GM19463 (cell line): ENCODE results near the gene AP1G1.
"Not testable (repeated sequence)": the region's sequence is repeated elsewhere in the genome, so short reads cannot be mapped to it uniquely, and the experiment has no call there.

ENCODE experiments used
- ATAC-seq: cut with Tn5 transposase; IDR thresholded peaks from one replicate; pipeline ENCODE4 v1.9.1; 2021; ENCODE audit warnings: mild to moderate bottlenecking, moderate library complexity; ENCODE audit not compliant: unreplicated experiment

Gene AP1G1

DNA sequence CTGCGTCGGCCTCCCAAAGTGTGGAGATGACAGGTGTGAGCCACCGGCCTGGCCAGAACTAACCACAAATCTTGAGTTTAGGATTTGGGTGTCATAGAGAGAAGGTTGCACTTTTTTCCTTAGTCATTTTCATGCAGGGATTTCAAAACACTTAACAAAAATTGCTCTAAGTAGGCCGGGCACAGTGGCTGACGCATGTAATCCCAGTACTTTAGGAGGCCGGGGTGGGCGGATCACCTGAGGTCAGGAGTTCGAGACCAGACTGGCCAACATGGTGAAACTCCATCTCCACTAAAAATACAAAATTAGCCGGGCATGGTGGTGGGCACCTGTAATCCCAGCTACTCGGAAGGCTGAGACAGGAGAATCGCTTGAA lies 1.5 kb upstream of the AP1G1 start:
- ATAC-seq: not testable (repeated sequence)

DNA sequence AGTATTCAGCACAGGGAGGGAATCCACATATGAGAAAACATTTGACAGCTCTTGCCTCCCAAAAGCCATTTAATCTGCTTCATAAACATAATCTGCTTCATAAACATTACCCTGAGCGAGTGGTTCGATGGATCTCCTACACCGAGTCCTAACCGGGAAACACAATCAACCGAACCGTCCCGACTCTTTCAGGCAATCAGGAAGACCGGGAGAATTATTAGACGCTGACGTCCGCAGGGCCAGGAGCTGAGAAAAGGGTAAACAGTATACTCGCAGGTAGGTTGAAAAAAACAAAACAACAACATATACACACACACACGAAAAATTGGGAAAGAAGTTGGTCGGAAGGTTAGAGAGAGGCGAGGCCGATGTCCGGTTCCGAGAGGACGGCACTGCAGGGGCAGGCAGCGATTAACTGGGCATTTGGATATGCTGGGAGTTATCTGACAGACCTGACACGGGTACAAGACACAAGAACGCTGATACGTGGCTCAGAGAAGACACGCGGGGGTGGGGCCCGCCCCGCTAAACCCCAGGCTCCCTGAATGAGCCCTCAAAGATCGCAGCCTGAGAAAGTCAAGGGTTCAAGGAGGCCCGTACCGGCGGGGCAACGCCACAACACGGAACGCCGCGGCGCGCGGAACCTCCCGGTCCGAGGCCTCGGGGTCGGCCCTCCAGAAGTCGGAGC lies 585 bp downstream of the AP1G1 start:
- ATAC-seq: peak; percentile 35

DNA sequence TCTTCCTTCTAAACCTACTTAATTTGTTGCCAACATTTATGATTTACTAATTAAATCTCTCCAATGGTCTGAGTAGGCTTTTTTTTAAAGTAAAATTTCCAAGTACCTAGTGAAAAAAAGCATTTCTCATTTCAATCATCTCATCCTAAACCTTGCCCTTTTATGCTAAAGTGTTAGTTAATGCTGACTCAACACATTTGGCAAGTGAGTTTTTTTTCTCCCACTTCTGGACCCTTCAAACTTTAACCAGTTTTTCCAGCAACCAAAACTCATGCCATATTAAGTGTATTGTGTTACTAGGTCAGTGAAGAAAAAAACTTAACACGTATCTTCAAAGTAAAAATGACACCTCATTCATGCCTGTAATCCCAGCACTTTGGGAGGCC lies 5.3 kb downstream of the AP1G1 start:
- no peak for ATAC-seq

DNA sequence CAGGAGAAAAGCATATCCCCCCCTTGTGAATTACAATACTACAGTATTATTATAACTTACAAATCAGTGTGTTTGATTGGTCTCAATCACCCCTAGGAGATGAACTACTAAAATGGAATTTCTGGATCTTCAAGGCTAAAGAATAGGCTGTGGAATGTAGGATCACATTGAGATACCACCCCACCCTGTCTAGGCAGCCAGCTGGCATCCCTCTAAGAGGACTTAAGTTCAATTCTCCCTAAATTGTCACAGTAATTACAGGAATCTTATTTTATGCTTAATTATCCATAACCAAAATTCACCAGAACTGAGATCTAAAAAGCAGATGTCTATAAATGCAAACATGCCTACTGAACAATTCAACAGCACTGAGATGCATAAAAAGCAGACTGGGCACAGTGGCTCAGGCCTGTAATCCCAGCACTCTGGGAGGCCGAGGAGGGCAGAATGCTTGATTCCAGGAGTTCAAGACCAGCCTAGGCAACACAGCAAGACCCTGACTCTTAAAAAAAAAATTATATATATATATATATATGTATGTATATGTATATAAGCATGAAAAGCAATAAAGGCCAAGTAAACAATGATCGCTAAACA lies 12.0 kb downstream of the AP1G1 start:
- ATAC-seq: no peak

DNA sequence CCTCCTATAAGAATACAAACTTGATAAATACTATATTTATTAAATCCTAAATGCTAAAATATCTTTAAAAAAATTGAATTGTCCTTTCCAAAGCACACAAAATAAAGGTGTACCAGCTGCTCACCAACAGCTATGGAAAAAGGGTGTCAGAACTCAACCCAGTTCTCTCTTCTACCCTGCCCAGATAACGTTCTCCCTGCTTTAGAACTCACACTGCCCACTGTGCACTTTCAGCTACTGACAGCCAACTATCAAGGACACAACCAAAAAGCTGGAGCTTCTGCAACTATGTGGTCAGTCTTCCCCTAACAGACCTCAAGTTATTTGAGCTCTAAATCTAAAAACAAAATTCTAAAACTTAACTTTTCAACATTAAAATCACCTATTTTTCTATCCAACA lies 13.7 kb downstream of the AP1G1 start:
- no peak for ATAC-seq

DNA sequence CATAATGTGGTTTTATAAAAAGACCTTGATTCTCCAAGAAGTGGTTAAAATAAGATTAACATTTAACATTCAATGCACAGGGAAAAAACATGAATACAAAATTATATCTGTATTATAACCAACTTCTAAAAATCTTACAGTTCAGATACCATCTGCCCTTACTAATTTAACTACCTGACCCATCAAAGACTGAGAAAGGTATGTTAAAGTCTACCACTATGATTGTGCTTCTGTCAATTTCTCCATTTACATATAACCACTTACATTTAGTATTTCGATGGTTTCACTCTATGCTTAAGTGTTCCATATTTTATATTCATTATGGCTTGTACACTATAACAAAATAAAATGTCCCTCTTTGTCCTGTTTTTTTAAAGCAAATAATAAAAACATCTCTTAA lies 14.6 kb downstream of the AP1G1 start:
- ATAC-seq: no peak

DNA sequence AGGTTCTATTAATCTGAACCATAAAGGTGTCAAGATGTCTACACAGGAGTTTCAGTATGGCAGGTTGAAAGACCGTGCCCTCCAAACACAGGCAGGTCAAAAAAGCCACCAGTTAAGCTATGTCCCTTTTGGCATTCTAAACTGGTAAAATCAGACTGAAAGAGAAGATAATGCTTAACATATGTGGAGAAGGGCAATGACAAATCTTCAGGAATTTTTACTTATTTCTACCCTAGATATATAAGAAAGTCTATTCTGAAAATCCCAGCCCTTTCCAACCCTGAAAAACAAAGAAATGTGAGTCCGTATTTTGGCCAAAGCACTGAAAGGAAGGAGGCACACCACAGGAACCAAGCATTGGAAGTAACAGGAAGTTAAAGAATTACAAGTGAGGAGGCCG lies 16.5 kb downstream of the AP1G1 start:
- no peak for ATAC-seq

DNA sequence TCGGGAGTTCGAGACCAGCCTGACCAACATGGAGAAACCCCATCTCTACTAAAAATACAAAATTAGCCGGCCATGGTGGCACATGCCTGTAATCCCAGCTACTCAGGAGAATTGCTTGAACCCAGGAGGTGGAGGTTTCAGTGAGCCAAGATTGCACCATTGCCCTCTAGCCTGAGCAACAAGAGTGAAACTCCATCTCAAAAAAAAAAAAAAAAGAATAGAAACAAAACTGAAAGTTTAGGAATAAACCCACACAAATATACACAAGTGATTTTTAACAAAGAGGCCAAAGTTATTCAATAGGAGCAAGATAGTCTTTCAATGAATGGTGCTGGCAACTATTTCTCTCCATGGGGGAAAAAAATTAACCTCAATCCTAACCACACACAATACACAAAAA lies 18.3 kb downstream of the AP1G1 start:
- not testable (repeated sequence) for ATAC-seq

DNA sequence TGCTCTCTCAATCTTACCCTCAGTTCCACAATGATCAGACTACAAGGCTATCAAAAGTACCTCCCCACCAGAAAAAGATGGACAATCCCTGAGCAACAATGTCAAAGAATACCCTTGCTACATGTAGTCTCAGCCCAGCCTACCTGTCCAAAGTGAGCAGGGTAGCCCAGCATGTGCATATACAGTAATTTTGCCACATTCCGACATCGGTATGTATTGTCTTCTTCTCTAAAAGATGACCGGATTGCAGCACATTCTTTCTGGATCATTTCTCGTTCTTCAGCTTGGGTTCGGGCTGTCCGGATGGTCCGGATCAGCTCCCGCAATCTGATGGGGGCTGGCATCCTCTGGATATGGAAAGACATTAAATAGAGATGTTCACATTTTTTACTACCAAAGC lies 19.5 kb downstream of the AP1G1 start:
- no peak for ATAC-seq

DNA sequence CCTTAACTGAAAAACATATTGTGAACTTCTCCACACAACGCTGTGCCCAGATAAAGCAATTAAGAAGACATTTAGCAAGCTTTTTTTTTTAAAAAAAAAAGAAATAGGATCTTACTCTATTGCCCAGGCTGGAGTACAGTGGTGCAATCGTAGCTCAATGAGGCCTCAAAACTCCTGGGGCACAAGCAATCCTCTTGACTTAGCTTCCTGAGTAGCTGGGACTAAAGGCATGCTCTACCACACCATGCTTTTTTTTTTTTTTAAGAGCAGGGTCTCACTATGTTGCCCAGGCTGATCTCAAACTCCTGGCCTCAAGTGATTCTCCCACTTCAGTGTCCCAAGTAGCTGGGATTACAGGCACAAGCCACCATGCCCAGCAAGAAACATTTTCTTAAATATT lies 20.1 kb downstream of the AP1G1 start:
- no peak for ATAC-seq

DNA sequence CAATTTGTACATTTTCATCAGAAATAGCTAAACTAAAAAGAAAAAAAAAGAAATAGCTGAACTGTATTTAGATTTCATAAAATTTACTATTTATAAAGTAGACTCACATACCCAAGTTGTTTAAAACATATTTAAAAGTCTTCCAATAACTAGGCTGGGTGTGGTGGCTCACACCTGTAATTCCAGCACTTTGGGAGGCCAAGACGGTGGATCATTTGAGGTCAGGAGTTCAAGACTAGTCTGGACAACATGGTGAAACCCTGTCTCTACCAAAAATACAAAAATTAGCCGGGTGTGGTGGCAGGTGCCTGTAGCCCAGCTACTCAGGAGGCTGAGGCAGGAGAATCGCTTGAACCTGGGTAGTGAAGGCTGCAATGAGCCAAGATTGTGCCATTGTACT lies 23.5 kb downstream of the AP1G1 start:
- not testable (repeated sequence) for ATAC-seq

DNA sequence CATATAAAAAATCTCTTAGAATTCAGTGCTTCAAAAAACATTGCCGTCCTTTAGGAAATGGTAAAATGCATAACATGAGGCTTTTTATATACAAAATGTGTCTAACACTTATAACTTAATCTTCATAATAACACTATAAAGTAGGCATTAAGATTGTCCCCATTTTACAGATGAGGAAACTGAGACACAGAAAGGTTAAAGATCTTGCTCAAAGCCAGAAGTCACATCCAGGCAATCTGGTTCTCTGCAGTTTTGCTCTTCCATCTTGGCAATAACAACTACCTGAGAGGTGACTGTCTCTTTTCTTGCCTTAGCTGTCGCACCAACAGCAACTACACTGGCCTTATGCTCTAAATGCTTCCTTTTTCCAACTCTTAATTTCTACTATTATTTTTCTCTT lies 24.5 kb downstream of the AP1G1 start:
- no peak for ATAC-seq

DNA sequence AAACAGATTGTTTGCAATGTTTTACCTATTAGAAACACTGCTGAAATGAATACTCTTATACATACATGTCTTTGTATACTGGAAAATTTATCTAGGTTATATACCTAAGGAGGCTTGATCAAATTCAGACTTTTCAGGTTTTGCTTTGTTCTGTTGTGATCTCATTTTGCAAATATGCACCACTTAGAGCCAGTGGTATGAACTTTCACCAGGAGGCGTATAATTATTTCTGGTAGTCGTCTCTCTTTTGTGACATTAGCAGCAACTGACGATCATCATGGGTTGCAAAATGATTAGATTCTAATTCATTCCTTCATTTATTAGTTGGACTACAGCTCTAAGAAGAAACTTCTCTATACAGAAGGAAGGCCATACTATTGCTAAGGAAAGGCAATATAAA lies 26.9 kb downstream of the AP1G1 start:
- ATAC-seq: no peak

DNA sequence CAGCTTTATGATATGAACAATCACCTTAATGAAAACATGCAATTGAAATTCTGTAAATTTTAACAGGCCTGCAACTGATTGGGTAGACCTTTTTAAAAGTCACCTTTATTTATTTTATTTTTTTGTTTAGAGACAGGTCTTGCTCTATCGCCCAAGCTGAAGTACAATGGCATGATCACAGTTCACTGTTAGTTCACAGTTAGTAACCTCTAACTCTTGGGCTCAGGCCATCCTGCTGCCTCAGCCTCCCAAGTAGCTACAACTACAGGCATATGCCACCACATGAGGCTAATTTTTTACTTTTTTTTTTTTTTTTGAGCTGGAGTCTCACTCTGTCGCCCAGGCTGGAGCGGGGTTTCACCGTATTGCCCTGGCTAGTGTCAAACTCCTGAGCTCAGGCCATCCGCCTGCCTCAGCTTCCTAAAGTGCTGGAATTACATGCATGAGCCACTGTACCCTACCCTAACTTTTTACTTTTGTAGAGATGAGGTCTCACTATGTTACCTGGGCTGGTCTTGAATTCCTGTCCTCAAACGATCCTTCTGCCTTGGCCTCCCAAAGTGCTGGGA lies 28.0 kb downstream of the AP1G1 start:
- ATAC-seq: no peak

DNA sequence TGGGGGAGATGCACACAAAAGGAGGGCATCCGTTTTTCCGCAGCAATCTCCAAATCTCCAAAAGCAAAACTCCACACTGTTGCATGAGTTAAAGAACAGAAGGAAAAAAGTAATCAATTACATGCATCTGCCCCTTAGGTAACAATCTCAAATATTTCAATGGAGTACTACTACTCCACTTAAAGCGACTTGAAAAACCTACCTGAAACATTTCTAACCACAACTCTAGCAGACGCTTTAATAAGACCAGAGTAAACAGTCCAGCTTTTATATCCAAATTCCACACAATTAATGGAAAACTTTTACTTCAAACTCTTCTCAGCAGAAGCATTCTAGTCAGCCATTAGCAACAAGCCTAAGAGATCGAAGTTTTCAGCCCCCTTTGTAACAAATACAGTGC lies 29.9 kb downstream of the AP1G1 start:
- ATAC-seq: no peak

DNA sequence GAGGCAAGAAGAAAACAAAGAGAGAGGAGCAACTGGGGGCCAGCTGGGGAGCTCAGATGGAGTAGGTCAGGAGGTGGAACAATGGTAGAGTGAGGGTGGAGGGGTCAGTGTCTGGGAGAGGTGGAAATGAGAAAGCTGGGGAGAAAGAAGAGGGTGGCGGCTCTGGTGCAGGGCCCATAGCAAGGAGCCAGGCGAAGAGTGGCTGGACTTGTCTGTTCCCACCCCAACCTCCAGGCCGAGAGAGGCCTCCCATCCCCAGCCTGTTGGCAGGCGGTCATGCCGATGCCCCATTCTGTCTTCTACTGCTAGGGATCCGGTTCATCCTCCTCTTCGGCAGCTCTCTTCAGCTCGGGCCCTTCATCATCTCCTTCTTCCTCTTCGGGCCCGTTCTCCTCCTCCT lies 31.3 kb downstream of the AP1G1 start:
- no peak for ATAC-seq

DNA sequence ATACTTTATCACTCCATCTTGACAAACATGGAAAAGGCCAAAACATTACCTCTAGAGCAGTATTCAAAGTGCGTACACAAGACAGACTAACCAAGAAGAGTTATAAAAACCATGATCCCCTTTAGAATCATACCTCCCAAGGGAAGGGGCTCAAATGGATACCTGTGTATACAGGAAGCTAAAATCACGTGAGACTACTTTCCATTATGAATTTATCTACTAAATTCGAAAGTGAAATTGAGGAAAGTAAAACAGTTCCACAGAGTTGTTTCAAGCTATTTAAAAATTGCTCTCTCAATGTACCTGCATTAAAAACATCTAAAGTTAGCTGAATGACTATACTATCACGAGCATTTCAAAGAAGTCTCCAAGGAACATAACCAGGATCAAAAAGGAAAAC lies 32.7 kb downstream of the AP1G1 start:
- ATAC-seq: no peak

DNA sequence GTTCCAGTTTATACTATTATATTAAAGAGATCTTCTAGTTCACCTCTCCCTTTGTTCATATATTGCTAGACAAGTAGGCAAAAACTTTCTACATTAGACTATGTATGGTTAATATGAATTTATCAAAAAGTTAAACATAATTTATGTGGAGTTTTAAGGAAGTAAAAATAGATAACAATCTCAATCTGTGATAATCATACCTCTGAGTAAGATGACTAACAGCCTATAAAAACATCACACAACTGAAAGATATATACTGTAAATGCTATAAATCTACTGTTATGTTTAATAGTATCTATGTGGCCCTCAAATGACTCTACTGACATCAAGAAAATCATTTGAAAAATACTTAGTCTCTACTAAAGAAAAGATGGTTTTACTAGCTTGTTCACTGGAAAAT lies 37.1 kb downstream of the AP1G1 start:
- no peak for ATAC-seq

DNA sequence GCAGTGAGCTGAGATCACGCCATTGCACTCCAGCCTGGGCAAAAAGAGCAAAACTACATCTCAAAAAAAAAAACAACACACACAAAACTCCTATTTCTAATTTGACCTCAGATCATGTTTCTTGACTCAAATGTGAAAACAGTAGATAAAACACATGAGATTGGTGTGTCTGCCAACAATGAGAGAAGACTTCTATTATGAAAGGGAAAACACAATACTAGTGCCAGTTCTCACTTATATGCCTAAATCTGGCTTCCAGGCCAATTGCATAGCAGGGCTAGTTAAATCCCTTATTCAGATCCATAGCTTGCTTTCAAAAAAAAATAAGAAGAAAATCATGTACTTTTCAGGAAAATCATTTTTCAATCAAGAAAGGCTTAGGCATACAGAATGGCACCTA lies 39.4 kb downstream of the AP1G1 start:
- ATAC-seq: no peak

DNA sequence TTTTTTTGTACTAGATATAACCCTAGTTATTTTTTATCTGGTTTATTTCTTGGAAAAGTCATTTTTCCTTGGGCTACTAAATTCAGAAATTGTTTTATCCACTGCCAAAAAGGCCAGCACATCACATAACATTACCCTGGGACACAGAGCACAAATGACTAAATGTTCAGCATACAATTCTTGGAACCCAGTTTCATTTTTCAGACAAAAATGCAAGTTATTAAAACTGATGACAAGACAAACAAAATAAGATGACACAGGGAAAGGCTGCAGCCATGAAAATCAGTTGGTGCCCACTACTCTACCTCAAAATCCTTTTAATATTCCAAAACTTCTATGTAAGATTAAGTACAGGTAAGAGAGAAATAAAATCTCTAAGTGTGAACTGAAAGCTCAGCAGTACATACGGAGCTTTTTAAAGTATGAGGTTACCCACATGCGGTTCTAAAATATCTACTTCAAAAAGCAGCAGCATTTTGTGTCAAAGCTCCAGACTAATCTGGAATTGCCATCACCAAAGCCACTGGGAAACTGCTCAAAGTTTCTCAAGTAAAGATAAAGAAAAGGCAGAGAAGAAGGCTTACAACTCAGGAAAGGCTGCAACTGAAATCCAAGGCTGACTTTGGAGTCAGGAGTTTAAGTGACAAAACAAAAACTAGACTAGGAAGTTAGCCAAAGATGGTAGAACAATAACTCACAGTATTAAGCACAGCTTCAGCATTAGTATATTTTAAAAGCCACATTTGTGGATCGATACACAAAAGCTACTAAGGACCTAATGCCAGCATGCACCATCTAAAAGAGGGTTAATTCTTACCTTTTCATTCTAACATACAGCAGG lies 41.4 kb downstream of the AP1G1 start:
- ATAC-seq: no peak

DNA sequence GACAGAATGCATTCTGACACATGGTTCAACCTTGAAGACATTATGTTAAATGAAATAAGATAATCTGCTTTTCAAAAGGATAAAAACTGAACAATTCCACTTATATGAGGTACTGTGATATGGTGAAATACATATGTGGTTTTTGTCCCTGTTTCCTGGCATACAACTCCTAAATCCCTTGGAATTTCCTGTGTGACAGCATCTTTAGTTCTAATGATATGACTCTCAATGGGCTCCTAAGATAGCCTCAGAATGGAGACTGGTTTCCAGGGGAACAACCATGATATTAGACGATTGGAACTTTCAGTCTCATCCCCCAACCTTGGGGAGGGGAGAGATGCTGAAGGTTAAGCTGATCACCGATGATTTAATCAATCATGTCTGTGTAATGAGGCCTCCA lies 46.4 kb downstream of the AP1G1 start:
- no peak for ATAC-seq

DNA sequence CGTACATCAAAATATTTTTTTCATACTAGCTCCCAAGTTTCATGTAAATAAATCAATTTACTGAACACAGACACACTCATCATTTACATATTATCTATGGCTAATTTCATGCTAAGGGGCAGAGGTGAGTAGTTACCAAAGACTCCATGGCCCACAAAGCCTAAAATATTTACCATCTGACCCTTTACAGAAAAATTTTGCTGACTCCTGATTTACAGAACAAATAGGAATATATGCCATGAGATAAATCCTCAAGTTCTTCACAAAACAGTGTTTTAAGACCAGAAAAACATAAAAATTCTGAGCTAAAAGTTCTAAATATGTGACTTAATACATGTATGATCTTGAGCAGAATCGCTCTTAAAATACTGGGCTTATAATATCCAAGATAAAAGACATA lies 47.5 kb downstream of the AP1G1 start:
- ATAC-seq: no peak
